NCI-H774 (cell line): ENCODE measurements around the gene SYPL1.
"Not testable (repeated sequence)": the region's sequence is repeated elsewhere in the genome, so short reads cannot be mapped to it uniquely, and the experiment has no call there.

Source experiments
- DNase-seq: peaks from one replicate; lab custom pipeline; 2025; lab: John Stamatoyannopoulos, UW

Gene SYPL1

GRCh38 chr7:106112118-106112971, at the start of gene SYPL1:
Gene SYPL1, minus strand, starts transcription at chr7:106112312. Its CDS starts 104 bp downstream, at chr7:106112208.
- peak; percentile 90 for DNase-seq

DNA sequence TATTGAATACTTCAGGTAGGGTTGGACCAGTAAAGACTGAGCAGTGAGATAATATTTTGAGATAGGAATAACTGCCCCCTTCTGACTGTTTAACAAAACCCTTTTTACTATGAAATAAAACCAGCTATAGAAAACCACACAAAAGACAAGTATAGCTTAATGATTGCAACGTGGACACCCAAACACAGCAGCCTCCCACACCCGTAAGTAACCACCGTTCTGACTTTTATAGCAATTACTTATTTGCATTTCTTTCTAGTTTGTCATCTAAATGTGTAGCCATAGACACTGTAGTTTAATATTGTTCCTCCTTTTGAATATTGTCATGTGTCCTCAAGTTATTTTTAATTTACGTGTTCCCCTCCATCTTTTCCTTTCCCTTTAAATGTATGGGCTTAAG, 42.9 kb upstream of the SYPL1 start:
- no peak for DNase-seq

DNA sequence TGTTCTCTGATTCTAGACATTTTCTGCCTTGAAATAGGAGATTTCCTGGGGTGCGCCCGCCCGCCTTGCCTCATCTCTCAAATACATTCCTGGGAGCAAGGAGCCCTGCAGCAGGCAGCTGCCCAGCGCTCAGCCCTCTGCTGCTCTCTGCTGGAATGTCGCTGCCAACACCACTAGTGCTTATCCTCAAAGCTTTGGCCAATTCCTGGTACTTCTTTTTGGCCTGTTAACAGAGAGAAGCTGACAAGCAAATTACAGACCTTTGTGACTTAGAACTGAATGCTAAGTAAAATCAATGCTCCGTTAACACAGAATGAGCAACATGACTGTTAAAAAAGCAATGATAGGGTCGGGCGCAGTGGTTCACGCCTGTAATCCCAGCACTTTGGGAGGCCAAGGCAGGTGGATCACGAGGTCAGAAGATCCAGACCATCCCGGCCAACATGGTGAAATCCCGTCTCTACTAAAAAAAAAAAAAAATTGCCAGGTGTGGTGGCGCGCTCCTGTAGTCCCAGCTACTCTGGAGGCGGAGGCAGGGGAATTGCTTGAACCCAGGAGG, 41.9 kb upstream of the SYPL1 start:
- DNase-seq = peak; percentile 60

GRCh38 chr7:106152313-106152665, 40.2 kb upstream of the SYPL1 start:
- DNase-seq = no peak

DNA sequence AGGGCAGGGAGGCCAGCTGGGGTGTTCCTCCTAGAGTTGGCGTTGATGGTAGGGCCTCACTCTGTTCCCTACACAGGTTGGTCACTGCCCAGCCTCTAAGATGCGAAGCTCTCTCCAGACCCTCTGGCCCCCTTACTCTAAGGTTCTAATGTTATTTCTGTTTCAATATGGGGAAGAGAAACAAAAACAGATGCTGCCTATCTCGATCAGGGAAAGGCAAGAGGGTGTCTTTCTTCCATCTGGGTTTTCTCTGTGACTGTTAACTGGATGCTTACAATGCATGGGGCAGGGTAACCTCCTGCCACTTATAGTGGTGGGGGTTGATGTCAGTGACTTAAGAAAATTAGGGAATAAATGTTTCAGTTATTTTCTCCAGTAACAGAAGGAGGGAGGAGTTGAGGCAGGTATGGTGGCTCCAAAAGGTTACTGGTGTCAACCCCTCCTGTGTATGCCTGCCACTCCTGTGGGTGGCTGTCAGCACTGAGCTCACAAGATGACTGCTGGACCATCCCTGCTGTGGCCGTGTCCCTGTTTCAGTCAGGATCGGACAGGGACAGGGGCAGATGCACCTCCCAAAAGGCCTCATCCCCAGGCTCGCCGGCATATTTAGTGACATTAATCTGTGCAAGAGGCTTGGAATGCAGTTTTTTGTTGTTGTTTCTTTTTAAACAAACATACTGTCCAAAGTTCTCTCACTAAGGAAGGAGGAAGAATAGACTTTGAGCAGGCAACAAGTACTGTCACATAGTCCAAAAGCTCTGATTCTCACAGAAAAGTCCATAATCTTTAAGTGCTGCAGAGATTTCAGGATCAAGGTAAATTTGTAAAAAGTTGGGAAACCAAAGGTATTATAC, 39.6 kb upstream of the SYPL1 start:
- DNase-seq = no peak

DNA sequence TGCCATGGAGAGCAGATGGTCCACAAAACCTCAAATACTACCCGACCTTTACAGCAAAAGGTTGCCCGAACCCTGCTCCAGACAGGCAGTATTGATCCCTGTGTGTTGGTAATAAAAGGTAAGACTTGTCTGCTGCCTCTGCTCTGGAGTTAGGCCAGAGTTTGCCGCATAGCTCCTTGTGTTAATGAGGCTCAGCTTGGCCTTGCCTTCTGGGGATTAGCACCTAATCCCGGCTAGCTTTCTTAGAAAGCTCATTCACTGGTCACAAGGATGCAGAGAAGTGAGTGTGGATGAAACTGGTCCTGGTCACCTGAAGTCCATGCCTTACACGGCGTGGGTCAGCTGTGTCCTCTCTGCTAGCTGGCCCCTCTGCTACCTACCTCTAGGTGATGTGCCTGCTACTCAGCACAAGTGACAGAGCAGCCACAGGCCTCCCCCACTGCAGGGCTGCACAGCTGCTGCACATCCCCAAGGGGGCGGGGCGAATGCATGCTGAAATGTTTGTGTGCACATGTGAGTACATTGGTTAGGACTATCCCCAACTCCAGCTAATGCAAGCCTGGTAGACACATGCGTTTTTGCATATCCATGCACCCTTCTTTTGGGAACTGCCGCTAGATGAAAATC, 31.7 kb upstream of the SYPL1 start:
- no peak for DNase-seq

GRCh38 chr7:106142136-106142535, 30.0 kb upstream of the SYPL1 start:
- no peak for DNase-seq

DNA sequence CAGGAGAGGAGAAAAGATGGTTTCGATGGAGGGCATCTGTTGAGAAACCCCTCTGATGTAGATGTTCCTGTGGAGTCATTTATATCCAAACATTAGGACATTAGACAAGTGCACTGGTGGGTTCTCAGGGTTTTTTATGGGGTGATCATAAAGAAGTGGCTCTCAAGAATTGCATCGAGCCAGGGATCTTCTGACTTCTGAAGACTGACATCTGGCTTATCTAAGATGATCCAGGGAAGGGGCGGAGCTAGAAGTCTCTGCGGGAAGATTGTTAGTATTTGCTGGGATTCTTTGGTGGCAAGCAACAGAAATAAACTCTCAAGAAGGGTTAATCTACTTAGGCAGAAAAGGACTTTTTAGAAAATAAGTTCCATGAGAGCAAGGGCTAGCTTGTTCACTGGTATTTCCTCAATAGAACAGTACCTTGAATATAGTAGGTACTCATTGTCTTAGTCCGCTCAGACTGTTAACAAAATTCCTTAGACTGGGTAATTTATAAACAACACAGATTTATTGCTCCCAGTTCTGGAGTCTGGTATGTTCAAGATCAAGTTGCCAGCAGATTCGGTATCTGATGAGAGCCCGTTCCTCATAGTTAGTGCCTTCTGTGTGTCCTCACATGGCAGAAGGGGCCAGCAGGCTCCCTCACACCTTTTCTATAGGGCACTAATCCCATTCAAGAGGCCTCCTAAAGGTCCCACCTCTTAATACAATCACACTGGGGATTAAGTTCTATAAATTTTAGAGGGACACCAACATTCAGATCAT, 28.5 kb upstream of the SYPL1 start:
- no peak for DNase-seq

- no peak for DNase-seq
Measured at GRCh38 chr7:106139265-106140251, 27.4 kb upstream of the SYPL1 start.

- no peak for DNase-seq
Measured at GRCh38 chr7:106138776-106139175, 26.7 kb upstream of the SYPL1 start.

DNA sequence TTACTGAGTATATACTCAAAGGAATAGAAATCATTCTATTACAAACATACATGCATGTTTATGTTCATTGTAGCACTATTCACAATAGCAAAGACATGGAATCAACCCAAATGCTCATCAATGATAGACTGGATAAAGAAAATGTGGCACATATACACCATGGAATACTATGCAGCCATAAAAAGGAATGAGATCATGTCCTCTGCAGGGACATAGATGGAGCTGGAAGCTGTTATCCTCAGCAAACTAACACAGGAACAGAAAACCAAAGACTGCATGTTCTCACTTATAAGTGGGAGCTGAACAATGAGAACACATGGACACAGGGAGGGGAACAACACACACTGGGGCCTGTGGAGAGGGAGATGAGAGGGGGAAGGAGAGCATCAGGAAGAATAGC, 26.1 kb upstream of the SYPL1 start:
- not testable (repeated sequence) for DNase-seq

DNA sequence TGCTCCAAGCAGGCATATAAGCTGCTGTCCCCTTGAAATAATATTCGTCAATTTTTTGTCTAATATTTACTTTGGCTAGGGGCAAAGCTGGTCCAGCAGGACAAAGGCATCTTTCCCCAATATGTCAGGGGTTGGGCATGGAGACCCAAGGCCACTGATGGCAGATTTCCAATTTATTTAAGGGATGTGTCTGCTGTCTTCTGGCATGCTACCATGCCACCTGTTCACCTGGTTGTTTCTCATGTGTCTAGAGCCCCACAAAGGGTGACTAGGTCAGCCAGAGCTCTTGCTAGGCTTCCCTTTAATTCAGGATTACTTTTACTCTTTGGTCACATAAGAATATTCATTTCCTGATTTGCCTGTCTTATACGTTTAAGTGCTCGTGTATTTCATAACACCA, 22.1 kb upstream of the SYPL1 start:
- DNase-seq = no peak

GRCh38 chr7:106129291-106129690, 17.2 kb upstream of the SYPL1 start:
- DNase-seq = no peak

- DNase-seq = no peak
Measured at GRCh38 chr7:106128836-106129235, 16.7 kb upstream of the SYPL1 start.

GRCh38 chr7:106127984-106128780, 16.1 kb upstream of the SYPL1 start:
- DNase-seq = no peak

DNA sequence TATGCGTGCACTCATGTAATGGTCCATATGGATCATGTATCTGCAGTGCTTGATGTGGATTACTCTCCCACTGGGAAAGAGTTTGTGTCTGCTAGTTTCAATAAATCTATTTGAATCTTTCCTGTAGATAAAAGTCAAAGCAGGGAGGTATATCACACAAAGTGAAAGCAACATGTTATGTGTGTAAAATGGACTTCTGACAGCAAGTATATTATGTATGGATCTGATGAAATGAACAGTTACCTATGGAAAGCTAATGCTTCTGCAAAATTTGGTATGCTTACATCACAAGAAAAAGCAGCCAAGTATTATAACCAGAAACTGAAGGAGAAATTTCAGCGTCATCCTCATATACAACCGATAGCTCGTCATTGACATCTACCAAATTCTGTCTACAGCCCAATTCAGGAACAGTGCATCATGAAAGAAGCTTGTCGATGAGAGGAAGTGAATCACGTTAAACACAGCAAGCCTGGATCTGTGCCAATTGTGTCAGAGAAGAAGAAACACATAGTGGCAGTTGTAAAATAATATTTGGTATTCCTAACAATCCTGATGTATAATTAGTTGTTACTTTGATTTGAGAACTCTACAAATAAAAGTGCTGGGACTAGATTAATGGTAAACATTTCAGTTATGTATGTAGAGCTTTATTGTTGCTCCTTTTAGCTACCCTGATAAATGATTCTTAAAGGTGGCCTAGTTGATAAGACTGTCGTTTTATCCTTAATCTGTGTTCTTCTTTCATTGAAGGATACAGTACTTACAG, 14.2 kb upstream of the SYPL1 start:
- no peak for DNase-seq

DNA sequence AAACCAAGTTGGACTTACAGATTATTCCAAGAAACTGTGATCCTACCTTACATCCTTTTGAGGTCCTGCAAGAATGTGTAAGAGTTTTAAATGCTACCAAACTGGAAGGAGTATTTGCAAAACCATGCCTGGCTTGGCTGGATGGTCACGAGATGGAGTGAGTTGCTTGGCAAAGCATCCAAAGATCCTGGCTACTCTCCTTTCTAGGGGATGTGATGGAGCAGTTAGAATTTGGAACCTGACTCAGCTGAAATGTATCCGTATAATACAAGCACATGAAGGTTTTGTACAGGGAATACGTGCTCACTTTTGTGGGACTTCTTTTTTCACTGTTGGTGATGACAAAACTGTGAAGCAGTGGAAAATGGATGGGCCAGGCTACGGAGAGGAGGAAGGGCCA, 13.3 kb upstream of the SYPL1 start:
- DNase-seq = no peak

- no peak for DNase-seq
Measured at GRCh38 chr7:106124186-106124585, 12.1 kb upstream of the SYPL1 start.

DNA sequence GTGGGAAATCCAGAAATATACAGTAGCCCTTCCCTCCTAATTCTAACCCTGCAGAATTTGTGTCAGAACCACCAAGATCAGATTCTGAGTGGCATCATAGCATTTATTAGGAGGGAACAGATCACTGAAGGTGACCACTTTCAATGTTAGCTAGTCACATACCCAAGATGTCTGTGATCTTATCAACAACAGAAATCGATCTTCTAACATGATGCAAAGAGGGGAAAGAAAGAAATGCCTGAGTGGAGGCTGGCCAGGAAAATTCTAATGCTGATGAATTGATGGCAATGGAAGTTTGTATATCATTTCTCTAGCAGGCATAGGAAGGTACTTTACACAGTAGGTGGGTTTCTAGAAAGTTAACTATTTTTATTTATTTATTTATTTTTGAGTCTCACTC, 10.6 kb upstream of the SYPL1 start:
- DNase-seq = no peak
